Activated CD4-positive, alpha-beta T cell treated with anti-CD3 and anti-CD28 coated beads, Interleukin-2, amount 10 ng/mL, durations not matched to agents 24 days and 14 days (primary cell): ENCODE results near the gene PAQR3. TPM values are rescaled to one million over a fixed set of nuclear protein-coding genes. Genes with fewer than 3 reads are reported as not detected.
"Not testable (repeated sequence)": the region's sequence is repeated elsewhere in the genome, so short reads cannot be mapped to it uniquely, and the experiment has no call there.

Experiments
- DNase-seq: peaks from one replicate; pipeline ENCODE4 v3.0.0; 2022
- H3K27ac Mint-ChIP-seq: one replicate; pipeline ENCODE4 v1.8.0; 2022; ENCODE audit warnings: mild to moderate bottlenecking, mixed read lengths
- H3K27me3 Mint-ChIP-seq: one replicate; pipeline ENCODE4 v1.8.0; 2022; ENCODE audit warnings: mixed read lengths
- H3K36me3 Mint-ChIP-seq: one replicate; pipeline ENCODE4 v1.8.0; 2022; ENCODE audit warnings: low read depth, mild to moderate bottlenecking, mixed read lengths
- H3K4me1 Mint-ChIP-seq: one replicate; pipeline ENCODE4 v1.8.0; 2021; ENCODE audit warnings: mixed read lengths
- H3K4me3 Mint-ChIP-seq: one replicate; pipeline ENCODE4 v1.8.0; 2022; ENCODE audit warnings: mild to moderate bottlenecking, moderate library complexity, mixed read lengths
- H3K9me3 Mint-ChIP-seq: one replicate; pipeline ENCODE4 v1.8.0; 2021; ENCODE audit warnings: mixed read lengths
- intact Hi-C: fragments of 100-400 bp; cut with micrococcal nuclease; formaldehyde crosslinking; loops from one replicate; pipeline ENCODE4 v1.15.1; 2023
- total RNA-seq: library from RNA; stranded (reverse); gene quantifications from 2 replicates; pipeline ENCODE4 v1.2.3, GENCODE V29; 2022

The PAQR3 gene
- total RNA-seq, 1 donor from 2014 or later, result 14.1 TPM

DNA sequence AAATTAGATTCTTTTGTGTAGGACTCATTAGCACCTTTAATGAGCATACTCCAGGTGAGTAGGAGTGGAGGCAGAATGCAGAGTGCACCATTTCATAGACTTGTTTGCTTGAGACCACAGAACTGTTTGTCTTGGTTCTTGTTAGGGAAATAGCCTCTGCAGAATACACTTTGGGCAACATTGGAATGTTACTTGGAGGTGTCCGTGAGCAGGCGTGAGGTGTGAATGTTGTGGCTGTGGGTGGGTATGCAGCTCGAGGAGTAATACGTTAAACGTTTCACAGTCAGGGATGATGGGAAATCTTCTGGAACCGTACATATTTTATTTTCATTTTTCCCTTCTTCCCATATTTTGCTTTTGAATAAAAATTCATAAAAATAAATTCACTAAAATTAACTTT, 31.6 kb downstream of the PAQR3 start:
- H3K36me3 Mint-ChIP-seq, result peaks cover 14% of the 10 kb centered on the region
- no peaks in the 10 kb centered on the region for H3K4me1 Mint-ChIP-seq
- no peak overlapping the region for H3K27ac Mint-ChIP-seq
- intact Hi-C loops, result no loop called here
- no peak overlapping the region for H3K4me3 Mint-ChIP-seq
- H3K27me3 Mint-ChIP-seq, result no peaks in the 10 kb centered on the region
- no peaks in the 10 kb centered on the region for H3K9me3 Mint-ChIP-seq
- no peak for DNase-seq

GRCh38 chr4:78904143-78904542, 35.1 kb downstream of the PAQR3 start:
- no peaks in the 10 kb centered on the region for H3K27me3 Mint-ChIP-seq
- intact Hi-C loops, result no loop called here

GRCh38 chr4:78902298-78902697, 36.9 kb downstream of the PAQR3 start:
- no peaks in the 10 kb centered on the region for H3K9me3 Mint-ChIP-seq

More at GRCh38 chr4:78904143-78904542, 35.1 kb downstream of the PAQR3 start:
- Mint-ChIP-seq H3K9me3 (no peaks in the 10 kb centered on the region), H3K36me3 (peaks cover 7% of the 10 kb centered on the region), H3K27ac (no peak overlapping the region), H3K4me3 (no peak overlapping the region), H3K4me1 (no peaks in the 10 kb centered on the region)
- no peak for DNase-seq

GRCh38 chr4:78901882-78902281, 37.4 kb downstream of the PAQR3 start:
- no peak overlapping the region for H3K4me3 Mint-ChIP-seq
- DNase-seq, result no peak
- intact Hi-C loops, result no loop called here

More at GRCh38 chr4:78902298-78902697, 36.9 kb downstream of the PAQR3 start:
- intact Hi-C loops, result no loop called here
- peaks cover 7% of the 10 kb centered on the region for H3K36me3 Mint-ChIP-seq
- no peaks in the 10 kb centered on the region for H3K27me3 Mint-ChIP-seq
- H3K27ac Mint-ChIP-seq, result no peak overlapping the region
- no peak for DNase-seq
- H3K4me1 Mint-ChIP-seq, result no peaks in the 10 kb centered on the region
- no peak overlapping the region for H3K4me3 Mint-ChIP-seq

DNA sequence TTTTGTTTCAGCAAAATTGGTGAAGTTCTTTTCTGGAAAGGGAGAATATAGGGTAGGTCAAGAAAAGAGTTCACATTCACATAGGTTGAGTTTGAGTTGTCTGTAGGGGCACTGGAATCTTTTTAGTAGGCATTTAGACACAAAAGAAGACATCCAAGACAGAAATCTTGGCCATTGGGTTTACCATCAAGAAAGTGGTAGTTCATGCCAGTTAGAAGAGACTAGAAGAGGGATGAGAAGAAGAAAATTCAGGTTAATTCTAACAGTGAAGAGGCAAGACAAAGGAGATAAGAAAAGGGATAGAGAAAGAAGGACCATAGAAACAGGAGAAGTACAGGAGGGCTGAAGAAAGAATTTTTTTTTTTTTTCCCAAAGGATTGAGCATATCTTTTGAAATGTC, 39.9 kb downstream of the PAQR3 start:
- no peak overlapping the region for H3K4me3 Mint-ChIP-seq
- H3K27me3 Mint-ChIP-seq, result no peaks in the 10 kb centered on the region
- H3K4me1 Mint-ChIP-seq, result no peaks in the 10 kb centered on the region
- no peaks in the 10 kb centered on the region for H3K9me3 Mint-ChIP-seq
- peaks cover 12% of the 10 kb centered on the region for H3K36me3 Mint-ChIP-seq
- intact Hi-C loops, result no loop called here
- DNase-seq, result no peak
- H3K27ac Mint-ChIP-seq, result no peak overlapping the region

More at GRCh38 chr4:78901882-78902281, 37.4 kb downstream of the PAQR3 start:
- Mint-ChIP-seq H3K27me3 (no peaks in the 10 kb centered on the region), H3K36me3 (peaks cover 7% of the 10 kb centered on the region), H3K9me3 (no peaks in the 10 kb centered on the region), H3K4me1 (no peaks in the 10 kb centered on the region), H3K27ac (no peak overlapping the region)

DNA sequence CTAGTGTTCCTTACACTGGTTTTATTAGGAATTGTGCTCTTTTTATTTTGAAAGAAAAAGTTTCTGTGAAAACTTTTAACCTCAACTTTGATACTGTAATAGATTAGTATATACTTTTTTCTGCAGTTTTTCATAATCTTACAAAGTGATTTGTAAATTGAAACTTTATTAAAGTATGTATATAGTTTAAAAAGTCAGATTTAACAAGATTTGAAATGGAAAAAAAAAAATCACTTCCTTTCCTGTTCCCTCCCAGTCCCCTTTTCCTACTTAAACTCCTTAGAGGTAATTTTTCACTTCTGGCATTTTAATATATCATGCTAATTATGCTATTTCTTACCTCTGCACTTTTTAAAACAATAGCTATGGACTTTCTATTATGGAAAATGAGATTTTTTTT, 49.3 kb downstream of the PAQR3 start:
- Mint-ChIP-seq H3K4me1 (peaks cover 6% of the 10 kb centered on the region), H3K4me3 (no peak overlapping the region), H3K9me3 (no peaks in the 10 kb centered on the region), H3K27ac (no peak overlapping the region), H3K27me3 (no peaks in the 10 kb centered on the region), H3K36me3 (peaks cover 13% of the 10 kb centered on the region)
- DNase-seq, result no peak
- intact Hi-C loops, result no loop called here

GRCh38 chr4:78885598-78885997, 53.6 kb downstream of the PAQR3 start:
- intact Hi-C loops, result no loop called here
- H3K9me3 Mint-ChIP-seq, result no peaks in the 10 kb centered on the region
- peaks cover 7% of the 10 kb centered on the region for H3K36me3 Mint-ChIP-seq
- H3K27me3 Mint-ChIP-seq, result no peaks in the 10 kb centered on the region
- no peak for DNase-seq
- peaks cover 6% of the 10 kb centered on the region for H3K4me1 Mint-ChIP-seq
- H3K4me3 Mint-ChIP-seq, result no peak overlapping the region
- no peak overlapping the region for H3K27ac Mint-ChIP-seq

DNA sequence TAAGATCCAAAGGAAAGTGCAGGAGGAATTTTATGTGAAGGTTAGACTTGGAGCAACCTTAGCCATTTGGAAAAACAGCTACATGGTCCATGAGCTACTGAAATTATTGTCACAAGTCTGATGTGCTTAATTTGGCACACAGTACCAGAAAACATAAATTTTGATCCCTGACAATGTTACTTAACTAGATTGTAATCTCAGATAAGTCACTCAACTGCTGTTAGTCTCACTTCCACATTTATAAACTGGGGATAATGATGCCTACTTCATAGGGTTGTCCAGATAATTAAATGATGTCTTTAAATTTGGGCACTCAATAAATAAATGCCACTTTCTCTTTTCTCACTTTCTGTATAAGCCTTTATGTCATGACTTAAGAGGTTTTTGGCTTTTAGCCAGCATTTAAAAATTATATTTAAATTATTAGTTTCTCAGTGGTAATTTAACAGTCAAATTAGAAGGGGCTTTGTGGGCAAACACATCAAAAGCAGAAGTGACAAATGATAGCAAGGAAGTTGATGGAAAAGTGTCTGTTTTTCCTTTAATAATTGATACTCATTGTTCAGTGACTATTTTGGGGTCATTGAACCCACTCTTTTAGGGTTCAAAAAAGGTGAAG, 58.3 kb downstream of the PAQR3 start:
- H3K4me1 Mint-ChIP-seq, result no peaks in the 10 kb centered on the region
- no peak overlapping the region for H3K27ac Mint-ChIP-seq
- H3K4me3 Mint-ChIP-seq, result no peak overlapping the region
- DNase-seq, result no peak
- H3K36me3 Mint-ChIP-seq, result peaks cover 4% of the 10 kb centered on the region
- no peaks in the 10 kb centered on the region for H3K9me3 Mint-ChIP-seq
- intact Hi-C loops, result no loop called here
- H3K27me3 Mint-ChIP-seq, result no peaks in the 10 kb centered on the region

- Mint-ChIP-seq H3K27ac (no peak overlapping the region), H3K4me3 (no peak overlapping the region), H3K9me3 (no peaks in the 10 kb centered on the region), H3K27me3 (no peaks in the 10 kb centered on the region), H3K4me1 (no peaks in the 10 kb centered on the region), H3K36me3 (peaks cover 12% of the 10 kb centered on the region)
- DNase-seq, result no peak
- intact Hi-C loops, result loop anchor here (5.0 kb wide), 1 partner anchor 39 kb away; no protein-coding TSS in a partner anchor
Measured at GRCh38 chr4:78878031-78878430, 61.2 kb downstream of the PAQR3 start.

DNA sequence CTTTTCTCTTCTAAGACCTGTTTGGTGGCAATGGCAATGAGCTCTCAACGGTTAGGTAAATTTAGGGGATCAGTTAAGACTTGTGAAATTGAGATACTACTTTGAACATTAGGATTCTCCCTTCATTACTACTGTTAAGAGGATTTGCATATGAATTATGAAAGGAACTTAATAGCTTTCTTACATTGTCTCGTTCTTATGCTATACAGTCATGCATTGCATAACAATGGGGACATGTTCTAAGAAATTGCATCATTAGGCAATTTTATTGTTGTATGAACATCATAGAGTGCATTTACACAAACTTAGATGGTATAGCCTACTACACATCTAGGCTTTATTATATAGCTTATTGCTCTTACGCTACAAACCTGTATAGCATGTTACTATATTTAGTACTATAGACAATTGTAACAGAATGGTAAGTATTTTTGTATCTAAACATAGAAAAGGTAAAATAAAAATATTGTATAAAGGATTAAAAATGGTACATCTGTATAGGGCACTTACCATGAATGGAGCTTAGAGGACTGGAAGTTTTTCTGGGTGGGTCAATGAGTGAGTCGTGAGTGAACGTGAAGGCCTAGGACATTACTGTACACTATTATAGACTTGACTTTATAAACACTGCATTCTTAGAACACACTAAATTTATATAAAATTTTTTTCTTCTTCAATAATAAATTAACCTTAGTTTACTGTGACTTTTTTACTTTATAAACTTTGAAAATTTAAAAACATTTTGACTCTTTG, 62.5 kb downstream of the PAQR3 start:
- no peak for DNase-seq
- intact Hi-C loops, result loop anchor here (5.0 kb wide), 1 partner anchor 41 kb away; no protein-coding TSS in a partner anchor
- Mint-ChIP-seq H3K27ac (no peak overlapping the region), H3K9me3 (no peaks in the 10 kb centered on the region), H3K27me3 (no peaks in the 10 kb centered on the region), H3K36me3 (peaks cover 21% of the 10 kb centered on the region), H3K4me1 (no peaks in the 10 kb centered on the region), H3K4me3 (no peak overlapping the region)

- Mint-ChIP-seq H3K27me3 (no peaks in the 10 kb centered on the region), H3K4me3 (no peak overlapping the region), H3K27ac (no peak overlapping the region), H3K4me1 (no peaks in the 10 kb centered on the region), H3K36me3 (peaks cover 25% of the 10 kb centered on the region), H3K9me3 (no peaks in the 10 kb centered on the region)
- DNase-seq, result no peak
- intact Hi-C loops, result no loop called here
Measured at GRCh38 chr4:78870056-78870455, 69.2 kb downstream of the PAQR3 start.

GRCh38 chr4:78868712-78869111, 70.5 kb downstream of the PAQR3 start:
- H3K36me3 Mint-ChIP-seq, result peaks cover 22% of the 10 kb centered on the region
- H3K4me1 Mint-ChIP-seq, H3K27me3 Mint-ChIP-seq, H3K27ac Mint-ChIP-seq, H3K9me3 Mint-ChIP-seq, H3K4me3 Mint-ChIP-seq, DNase-seq: not testable (repeated sequence)
- intact Hi-C loops, result loop anchor here (10.0 kb wide), 1 partner anchor 544 kb away; no protein-coding TSS in a partner anchor

DNA sequence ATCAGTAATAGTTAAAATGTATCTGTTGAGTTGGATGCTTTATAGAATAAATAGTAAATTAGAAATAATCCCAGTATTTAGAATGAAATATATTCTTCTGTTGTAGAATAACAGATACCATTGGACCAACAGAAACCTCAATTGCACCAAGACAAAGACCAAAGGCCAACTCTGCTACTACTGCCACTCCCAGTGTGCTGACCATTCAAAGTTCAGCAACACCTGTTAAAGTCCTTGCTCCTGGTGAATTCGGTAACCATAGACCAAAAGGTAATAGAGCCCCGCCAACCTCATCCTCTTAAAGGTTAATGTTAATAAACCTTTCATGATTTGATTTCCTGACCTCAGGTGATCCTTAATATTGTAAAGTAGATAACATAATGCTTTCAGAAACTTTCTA, 73.8 kb downstream of the PAQR3 start:
- no peak overlapping the region for H3K27ac Mint-ChIP-seq
- H3K4me1 Mint-ChIP-seq, result peaks cover 4% of the 10 kb centered on the region
- H3K4me3 Mint-ChIP-seq, result no peak overlapping the region
- intact Hi-C loops, result loop anchor here (10.0 kb wide), 1 partner anchor 541 kb away; no protein-coding TSS in a partner anchor
- peaks cover 5% of the 10 kb centered on the region for H3K36me3 Mint-ChIP-seq
- no peak for DNase-seq
- no peaks in the 10 kb centered on the region for H3K27me3 Mint-ChIP-seq
- no peaks in the 10 kb centered on the region for H3K9me3 Mint-ChIP-seq

- intact Hi-C loops, result loop anchor here (1.0 to 10.0 kb wide), 5 partner anchors 87 to 907 kb away; no protein-coding TSS in a partner anchor
- H3K4me1 Mint-ChIP-seq, result peaks cover 4% of the 10 kb centered on the region
- no peak overlapping the region for H3K4me3 Mint-ChIP-seq
- H3K27me3 Mint-ChIP-seq, result no peaks in the 10 kb centered on the region
- H3K27ac Mint-ChIP-seq, result no peak overlapping the region
- peaks cover 9% of the 10 kb centered on the region for H3K36me3 Mint-ChIP-seq
- peak; percentile 81 for DNase-seq
- no peaks in the 10 kb centered on the region for H3K9me3 Mint-ChIP-seq
Measured at GRCh38 chr4:78864405-78865024, 74.7 kb downstream of the PAQR3 start.
